Stimulated activated CD4-positive, alpha-beta T cell treated with anti-CD3 and anti-CD28 coated beads, Interleukin-4, amount 100 ng/mL, for 4 hours (primary cell): ENCODE measurements around the gene UBAP1.
"Not testable (repeated sequence)": the region's sequence is repeated elsewhere in the genome, so short reads cannot be mapped to it uniquely, and the experiment has no call there.

Experiments used
- DNase-seq, 2 experiments: peaks; one replicate each; pipeline ENCODE4 v3.0.0-alpha.2; 2020

UBAP1 gene

GRCh38 chr9:34178436-34179212 is at the start of gene UBAP1:
Gene UBAP1, plus strand, starts transcription at chr9:34179043. Its CDS starts 41,872 bp downstream, at chr9:34220915.
- peak; percentile 90 to 96 for DNase-seq

- DNase-seq = no peak
These were observed 47.3 kb upstream of the UBAP1 start for GRCh38 chr9:34131571-34131970.

- no peak for DNase-seq
These were observed 45.4 kb upstream of the UBAP1 start for GRCh38 chr9:34133436-34133949.

- DNase-seq = no peak
These were observed 44.3 kb upstream of the UBAP1 start for GRCh38 chr9:34134521-34134920.

- DNase-seq = not testable (repeated sequence)
These were observed 40.2 kb upstream of the UBAP1 start for GRCh38 chr9:34138644-34139043.

- no peak for DNase-seq
These were observed 39.2 kb upstream of the UBAP1 start for GRCh38 chr9:34139477-34140146.

- no peak for DNase-seq
These were observed 38.0 kb upstream of the UBAP1 start for GRCh38 chr9:34140853-34141252.

GRCh38 chr9:34143116-34143515 is 35.7 kb upstream of the UBAP1 start:
- DNase-seq = no peak

- DNase-seq = no peak
These were observed 33.7 kb upstream of the UBAP1 start for GRCh38 chr9:34145165-34145564.

GRCh38 chr9:34151398-34151797 is 27.4 kb upstream of the UBAP1 start:
- no peak for DNase-seq

GRCh38 chr9:34154057-34154456 is 24.8 kb upstream of the UBAP1 start:
- no peak for DNase-seq

- no peak for DNase-seq
These were observed 21.5 kb upstream of the UBAP1 start for GRCh38 chr9:34157318-34157717.

- DNase-seq = no peak
These were observed 20.9 kb upstream of the UBAP1 start for GRCh38 chr9:34157898-34158297.

GRCh38 chr9:34158362-34158869 is 20.4 kb upstream of the UBAP1 start:
- no peak for DNase-seq

GRCh38 chr9:34163434-34163833 is 15.4 kb upstream of the UBAP1 start:
- no peak for DNase-seq

GRCh38 chr9:34169125-34169524 is 9.7 kb upstream of the UBAP1 start:
- DNase-seq = no peak

GRCh38 chr9:34170237-34170991 is 8.4 kb upstream of the UBAP1 start:
- DNase-seq = no peak

- DNase-seq = peak; percentile 7 to 40
These were observed 6.9 kb upstream of the UBAP1 start for GRCh38 chr9:34171753-34172535.

- DNase-seq = no peak
These were observed 2.8 kb upstream of the UBAP1 start for GRCh38 chr9:34176089-34176488.

- DNase-seq = no peak
These were observed 1.0 kb upstream of the UBAP1 start for GRCh38 chr9:34177593-34178435.
